ENCODE measurements around the gene RETSAT. TPM values are rescaled to one million over a fixed set of nuclear protein-coding genes. Genes with fewer than 3 reads are reported as not detected.
"Not testable (repeated sequence)": the region's sequence is repeated elsewhere in the genome, so short reads cannot be mapped to it uniquely, and the experiment has no call there.

The RETSAT gene
- total RNA-seq, 2 donors from 2014 or later = 68.5 to 98.6 TPM

DNA sequence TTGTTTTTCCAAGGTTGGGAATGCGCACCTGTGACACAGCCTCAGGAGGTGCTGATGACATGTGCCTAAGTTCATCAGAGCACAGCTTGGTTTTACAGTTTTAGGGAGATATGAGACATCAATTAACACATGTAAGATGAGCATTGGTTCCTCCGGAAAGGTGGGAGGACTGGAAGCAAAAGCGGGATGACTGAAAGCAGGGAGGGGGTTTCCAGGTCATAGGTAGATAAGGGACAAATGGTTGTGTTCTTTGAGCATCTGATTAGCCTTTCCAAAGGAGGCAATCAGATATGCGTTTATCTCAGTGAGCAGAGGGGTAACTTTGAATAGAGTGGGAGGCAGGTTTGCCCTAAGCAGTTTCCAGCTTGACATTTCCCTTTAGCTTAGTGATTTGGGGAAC lies 29.5 kb upstream of the RETSAT start:
- 75 to 80% methylated on average over 4 of the region's 4 CpGs for WGBS, 2 donors
- Histone ChIP-seq H3K9me3 (no peaks in the 10 kb centered on the region), H3K36me3 (replicated peaks in 1 of 2; ENCODE audit: insufficient read depth in 1 of 2, low read depth in 2 of 2) (peaks cover 0 to 4% of the 10 kb centered on the region in 2 donors), H3K4me3 (no peak overlapping the region), H3K4me1 (no peaks in the 10 kb centered on the region), H3K27ac (no peak overlapping the region), H3K27me3 (no peaks in the 10 kb centered on the region)
- no peak for TF ChIP-seq POLR2A (IDR thresholded peaks at IDR 0.05)
- TF ChIP-seq, protein P1, sequence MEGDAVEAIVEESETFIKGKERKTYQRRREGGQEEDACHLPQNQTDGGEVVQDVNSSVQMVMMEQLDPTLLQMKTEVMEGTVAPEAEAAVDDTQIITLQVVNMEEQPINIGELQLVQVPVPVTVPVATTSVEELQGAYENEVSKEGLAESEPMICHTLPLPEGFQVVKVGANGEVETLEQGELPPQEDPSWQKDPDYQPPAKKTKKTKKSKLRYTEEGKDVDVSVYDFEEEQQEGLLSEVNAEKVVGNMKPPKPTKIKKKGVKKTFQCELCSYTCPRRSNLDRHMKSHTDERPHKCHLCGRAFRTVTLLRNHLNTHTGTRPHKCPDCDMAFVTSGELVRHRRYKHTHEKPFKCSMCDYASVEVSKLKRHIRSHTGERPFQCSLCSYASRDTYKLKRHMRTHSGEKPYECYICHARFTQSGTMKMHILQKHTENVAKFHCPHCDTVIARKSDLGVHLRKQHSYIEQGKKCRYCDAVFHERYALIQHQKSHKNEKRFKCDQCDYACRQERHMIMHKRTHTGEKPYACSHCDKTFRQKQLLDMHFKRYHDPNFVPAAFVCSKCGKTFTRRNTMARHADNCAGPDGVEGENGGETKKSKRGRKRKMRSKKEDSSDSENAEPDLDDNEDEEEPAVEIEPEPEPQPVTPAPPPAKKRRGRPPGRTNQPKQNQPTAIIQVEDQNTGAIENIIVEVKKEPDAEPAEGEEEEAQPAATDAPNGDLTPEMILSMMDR (IDR thresholded peaks at IDR 0.05) = no peak
- DNase-seq (no peak), ATAC-seq (no peak)
- intact Hi-C loops (cut with DNase I) = no loop called here

DNA sequence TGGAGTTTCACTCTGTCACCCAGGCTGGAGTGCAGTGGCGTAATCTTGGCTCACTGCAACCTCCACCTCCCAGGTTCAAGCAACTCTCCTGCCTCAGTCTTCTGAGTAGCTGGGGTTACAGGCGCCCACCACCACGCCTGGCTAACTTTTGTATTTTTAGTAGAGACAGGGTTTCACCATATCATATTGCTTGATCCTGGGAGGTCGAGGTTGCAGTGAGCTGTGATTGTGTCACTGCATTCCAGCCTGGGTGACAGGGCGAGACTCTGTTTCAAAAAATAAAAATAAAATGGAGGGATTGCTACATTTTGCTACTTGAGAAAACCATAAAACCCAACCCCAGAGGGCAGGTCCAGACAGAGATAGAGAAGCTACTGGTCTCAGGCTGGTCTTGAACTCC lies 28.8 kb upstream of the RETSAT start:
- intact Hi-C loops (cut with DNase I); H3K4me3 ChIP-seq; H3K9me3 ChIP-seq; H3K4me1 ChIP-seq; H3K27me3 ChIP-seq; DNase-seq; ATAC-seq; H3K36me3 ChIP-seq (replicated peaks in 1 of 2; ENCODE audit: insufficient read depth in 1 of 2, low read depth in 2 of 2); H3K27ac ChIP-seq: not testable (repeated sequence)
- WGBS, 2 donors = 87 to 94% methylated on average over 5 of the region's 5 CpGs

DNA sequence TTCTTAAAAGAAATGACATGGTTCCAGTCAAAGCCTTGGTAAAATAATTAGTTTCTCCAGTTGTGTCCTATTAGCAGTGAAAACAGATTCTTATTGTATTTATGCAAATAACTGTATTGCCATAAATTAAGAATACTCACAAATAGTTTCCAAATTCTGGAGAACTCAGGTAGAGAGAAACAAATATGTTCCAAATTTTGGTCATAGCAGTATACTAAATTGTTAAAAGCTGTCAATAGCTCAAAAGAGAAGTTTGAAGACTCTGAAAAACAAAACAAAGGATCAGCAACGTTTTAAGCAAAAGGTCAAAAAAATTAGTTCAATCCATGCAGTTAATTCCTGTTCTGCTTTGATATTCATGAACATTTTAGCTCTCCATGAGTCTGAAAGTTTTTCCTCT lies 25.7 kb upstream of the RETSAT start:
- H3K27ac ChIP-seq = no peak overlapping the region
- no peak for DNase-seq
- ATAC-seq = no peak
- H3K36me3 ChIP-seq (replicated peaks in 1 of 2; ENCODE audit: insufficient read depth in 1 of 2, low read depth in 2 of 2) = peaks cover 0 to 1% of the 10 kb centered on the region in 2 donors
- TF ChIP-seq POLR2A (IDR thresholded peaks at IDR 0.05) = no peak
- TF ChIP-seq, protein P1 (IDR thresholded peaks at IDR 0.05) = no peak
- no peaks in the 10 kb centered on the region for H3K4me1 ChIP-seq
- no peak overlapping the region for H3K4me3 ChIP-seq
- H3K9me3 ChIP-seq = no peaks in the 10 kb centered on the region
- intact Hi-C loops (cut with DNase I) = no loop called here
- H3K27me3 ChIP-seq = no peaks in the 10 kb centered on the region
- WGBS, 2 donors = 71 to 76% methylated on average over 1 of the region's 1 CpG

DNA sequence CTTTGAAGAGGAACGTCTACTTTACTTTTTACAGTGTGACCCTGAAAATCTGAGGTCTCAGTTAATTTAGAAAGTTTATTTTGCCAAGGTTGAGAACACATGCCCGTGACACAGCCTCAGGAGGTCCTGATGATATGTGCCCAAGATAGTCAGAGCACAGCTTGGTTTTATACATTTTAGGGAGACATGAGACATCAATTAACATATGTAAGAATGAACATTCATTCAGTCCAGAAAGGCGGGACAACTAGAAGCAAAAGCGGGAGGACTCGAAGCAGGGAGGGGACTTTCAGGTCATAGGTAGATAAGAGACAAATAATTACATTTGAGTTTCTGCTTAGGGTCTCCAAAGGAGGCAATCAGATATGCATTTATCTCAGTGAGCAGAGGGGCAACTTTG lies 23.9 kb upstream of the RETSAT start:
- Histone ChIP-seq H3K27ac (no peak overlapping the region), H3K4me3 (no peak overlapping the region), H3K27me3 (no peaks in the 10 kb centered on the region), H3K4me1 (no peaks in the 10 kb centered on the region), H3K9me3 (no peaks in the 10 kb centered on the region), H3K36me3 (replicated peaks in 1 of 2; ENCODE audit: insufficient read depth in 1 of 2, low read depth in 2 of 2) (peaks cover 0 to 1% of the 10 kb centered on the region in 2 donors)
- DNase-seq (no peak), ATAC-seq (no peak)
- WGBS, 2 donors = 87 to 89% methylated on average over 5 of the region's 5 CpGs
- no peak for TF ChIP-seq POLR2A (IDR thresholded peaks at IDR 0.05)
- TF ChIP-seq, protein P1 (IDR thresholded peaks at IDR 0.05) = no peak
- intact Hi-C loops (cut with DNase I) = no loop called here

DNA sequence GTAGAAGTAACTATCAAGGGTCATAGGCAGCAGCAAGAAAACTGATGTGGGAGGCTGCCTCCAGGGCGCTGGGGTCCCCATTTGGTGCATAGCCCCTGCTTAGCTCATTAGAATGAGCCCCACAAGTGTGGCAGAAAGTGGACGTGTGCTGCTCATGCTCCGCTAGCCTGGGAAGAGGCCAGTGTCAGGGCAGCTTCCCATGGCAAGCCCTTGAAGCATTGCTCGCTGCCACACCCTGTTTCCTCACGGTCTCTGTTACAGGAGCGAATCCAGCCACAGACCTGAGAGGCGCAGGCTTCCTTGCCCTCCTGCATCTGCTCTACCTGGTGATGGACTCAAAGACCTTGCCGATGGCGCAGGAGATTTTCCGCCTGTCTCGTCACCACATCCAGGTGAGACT lies 22.8 kb upstream of the RETSAT start:
- intact Hi-C loops (cut with DNase I) = no loop called here
- 98 to 99% methylated on average over 11 of the region's 11 CpGs for WGBS, 2 donors
- TF ChIP-seq, protein P1 (IDR thresholded peaks at IDR 0.05) = no peak
- TF ChIP-seq POLR2A (IDR thresholded peaks at IDR 0.05) = no peak
- DNase-seq = no peak
- no peaks in the 10 kb centered on the region for H3K27me3 ChIP-seq
- no peaks in the 10 kb centered on the region for H3K9me3 ChIP-seq
- no peaks in the 10 kb centered on the region for H3K4me1 ChIP-seq
- no peak for ATAC-seq
- peaks cover 0 to 1% of the 10 kb centered on the region in 2 donors for H3K36me3 ChIP-seq (replicated peaks in 1 of 2; ENCODE audit: insufficient read depth in 1 of 2, low read depth in 2 of 2)
- H3K27ac ChIP-seq = no peak overlapping the region
- H3K4me3 ChIP-seq = no peak overlapping the region
